PC-9 (cell line): ENCODE data around the gene JADE1.

ENCODE experiments used
- CTCF ChIP-seq: fragments of 200-600 bp; sonication (generic); conservative IDR thresholded peaks from 2 replicates; pipeline ENCODE4 v1.6.1; 2017; ENCODE audit warnings: mixed run types, antibody characterized with exemption, mild to moderate bottlenecking, moderate library complexity
- EZH2 ChIP-seq: fragments of 200-600 bp; sonication (generic); IDR thresholded peaks from 2 replicates; pipeline ENCODE4 v1.8.0; 2017; ENCODE audit warnings: antibody characterized with exemption, low read depth

GRCh38 chr4:128787509-128788311 is 21.8 kb upstream of the JADE1 start:
- TF ChIP-seq CTCF (no peak), EZH2 (no peak)
